GM18861 (cell line): ENCODE data around the gene DNASE1L2.

Source experiments
- ATAC-seq: cut with Tn5 transposase; IDR thresholded peaks from one replicate; pipeline ENCODE4 v1.9.1; 2021; ENCODE audit not compliant: unreplicated experiment

The DNASE1L2 gene

GRCh38 chr16:2267505-2267912, 31.3 kb downstream of the DNASE1L2 start:
- ATAC-seq: peak; percentile 38

- ATAC-seq: peak; percentile 61
Observed at GRCh38 chr16:2267913-2268666, 31.8 kb downstream of the DNASE1L2 start, which contains the start of gene RNPS1. TSS of gene RNPS1 (minus strand) at chr16:2268126. CDS start at chr16:2264643, 3,483 bp downstream.

GRCh38 chr16:2270070-2270462, 33.8 kb downstream of the DNASE1L2 start:
- no peak for ATAC-seq

- no peak for ATAC-seq
Observed at GRCh38 chr16:2270588-2271470, 34.6 kb downstream of the DNASE1L2 start.

GRCh38 chr16:2271848-2272461, 35.7 kb downstream of the DNASE1L2 start:
- no peak for ATAC-seq

GRCh38 chr16:2273484-2273883, 37.2 kb downstream of the DNASE1L2 start:
- ATAC-seq: no peak

- no peak for ATAC-seq
Observed at GRCh38 chr16:2273931-2274330, 37.7 kb downstream of the DNASE1L2 start.

- ATAC-seq: no peak
Observed at GRCh38 chr16:2275476-2276367, 39.5 kb downstream of the DNASE1L2 start.

GRCh38 chr16:2276368-2277195, 40.3 kb downstream of the DNASE1L2 start:
- ATAC-seq: no peak

GRCh38 chr16:2277466-2278271, 41.4 kb downstream of the DNASE1L2 start:
- no peak for ATAC-seq

GRCh38 chr16:2278272-2278608, 42.0 kb downstream of the DNASE1L2 start:
- no peak for ATAC-seq

GRCh38 chr16:2278956-2279800, 42.9 kb downstream of the DNASE1L2 start:
- no peak for ATAC-seq

- no peak for ATAC-seq
Observed at GRCh38 chr16:2280461-2280860, 44.2 kb downstream of the DNASE1L2 start.

- ATAC-seq: no peak
Observed at GRCh38 chr16:2280981-2281542, 44.8 kb downstream of the DNASE1L2 start.

- ATAC-seq: no peak
Observed at GRCh38 chr16:2282262-2282661, 46.0 kb downstream of the DNASE1L2 start.

GRCh38 chr16:2282866-2283555, 46.8 kb downstream of the DNASE1L2 start:
- no peak for ATAC-seq
